H1 (cell line): ENCODE results near the gene RAP2C. TPM values are rescaled to one million over a fixed set of nuclear protein-coding genes. Genes with fewer than 3 reads are reported as not detected.

ENCODE experiments used
- CTCF ChIA-PET: fragments of 300-600 bp; sonication (Branson Sonifier 250); formaldehyde crosslinking; loops from one replicate; lab custom pipeline; 2021; ENCODE audit not compliant: partially characterized antibody; lab: Charles Lee
- POLR2A ChIA-PET: fragments of 300-600 bp; sonication (Branson Sonifier 250); formaldehyde crosslinking; loops from one replicate; lab custom pipeline; 2021; ENCODE audit warnings: inconsistent platforms; ENCODE audit not compliant: partially characterized antibody; lab: Charles Lee
- DNase-seq, 2 experiments: peaks; one replicate each; pipeline versions ENCODE4 v3.0.0 to v3.0.0-alpha.2; 2010 to 2022; ENCODE audit warnings: low spot score in 2 of 2, low read depth in 1 of 2, mixed read lengths in 1 of 2
- FAIRE-seq: peaks from 2 replicates; lab custom pipeline; 2011; peaks lifted over from hg19 to GRCh38; lab: Jason Lieb, UNC
- H2AFZ ChIP-seq: 2 replicates; pipeline ENCODE4 v1.8.1; 2012; ENCODE audit warnings: low read length, inconsistent platforms
- H2AK5ac ChIP-seq: 2 replicates; pipeline ENCODE4 v1.6.1; 2013; ENCODE audit warnings: low read depth, low read length
- H2BK120ac ChIP-seq: replicated peaks from 2 replicates; pipeline ENCODE3; 2013; ENCODE audit warnings: low read depth, low read length, inconsistent platforms
- H2BK12ac ChIP-seq: 2 replicates; pipeline ENCODE4 v1.6.1; 2013; ENCODE audit warnings: low read depth, low read length
- H2BK15ac ChIP-seq: 2 replicates; pipeline ENCODE4 v1.6.1; 2013; ENCODE audit warnings: low read length
- H2BK20ac ChIP-seq: 2 replicates; pipeline ENCODE4 v1.6.1; 2013; ENCODE audit warnings: low read length
- H2BK5ac ChIP-seq: 2 replicates; pipeline ENCODE4 v1.6.1; 2013; ENCODE audit warnings: low read depth, low read length
- H3K14ac ChIP-seq: 2 replicates; pipeline ENCODE4 v1.6.1; 2013; ENCODE audit warnings: inconsistent platforms; ENCODE audit not compliant: insufficient read length
- H3K18ac ChIP-seq: 2 replicates; pipeline ENCODE4 v1.6.1; 2013; ENCODE audit warnings: low read length; ENCODE audit errors: extremely low read depth
- H3K23ac ChIP-seq: 2 replicates; pipeline ENCODE4 v1.6.1; 2013; ENCODE audit warnings: inconsistent platforms; ENCODE audit not compliant: insufficient read length
- H3K23me2 ChIP-seq: 2 replicates; pipeline ENCODE4 v1.6.1; 2013; ENCODE audit warnings: low read depth, low read length
- H3K27ac ChIP-seq: 2 replicates; pipeline ENCODE4 v1.6.1; 2011; ENCODE audit warnings: low read depth, low read length, inconsistent platforms
- H3K27me3 ChIP-seq, 4 experiments: replicated peaks in 1 of 4; 1 replicate in 1 of 4; 2 replicates in 3 of 4; pipeline versions ENCODE4 v1.6.1 to v1.8.1; 2011 to 2013; ENCODE audit warnings: low read length in 3 of 4, mild to moderate bottlenecking in 3 of 4, inconsistent platforms in 2 of 4, mixed read lengths in 2 of 4, moderate library complexity in 1 of 4; ENCODE audit not compliant: control insufficient read depth in 3 of 4, insufficient read depth in 3 of 4; ENCODE audit errors: extremely low read depth in 1 of 4
- H3K36me3 ChIP-seq, 4 experiments: 2 replicates each; pipeline versions ENCODE4 v1.6.1 to v1.8.1; 2011 to 2013; ENCODE audit warnings: mild to moderate bottlenecking in 4 of 4, low read length in 3 of 4, moderate library complexity in 2 of 4, control low read depth in 1 of 4, inconsistent platforms in 1 of 4; ENCODE audit not compliant: insufficient read depth in 4 of 4, control insufficient read depth in 2 of 4
- H3K4ac ChIP-seq: replicated peaks from 2 replicates; pipeline ENCODE3; 2013; ENCODE audit warnings: low read length, low read depth, mixed read lengths, inconsistent platforms; ENCODE audit not compliant: insufficient read length
- H3K4me1 ChIP-seq, 4 experiments: replicated peaks in 1 of 4; 1 replicate in 1 of 4; 2 replicates in 3 of 4; pipeline versions ENCODE4 v1.6.1 to v1.8.1; 2011 to 2013; ENCODE audit warnings: low read length in 3 of 4, inconsistent platforms in 2 of 4, mixed read lengths in 1 of 4; ENCODE audit not compliant: insufficient read depth in 4 of 4, control insufficient read depth in 3 of 4
- H3K4me2 ChIP-seq, 2 experiments: 2 replicates each; pipeline versions ENCODE4 v1.6.1 to v1.8.1; 2011 to 2013; ENCODE audit warnings: low read depth in 2 of 2, low read length in 2 of 2, control low read depth in 1 of 2, inconsistent platforms in 1 of 2, mild to moderate bottlenecking in 1 of 2; ENCODE audit not compliant: insufficient read depth in 1 of 2
- H3K4me3 ChIP-seq, 4 experiments: fragments of 200-600, 300-600 bp in 1 of 4; sonication (generic), shearing (Covaris generic), sonication (Bioruptor Twin) in 1 of 4; 2 replicates each; pipeline versions ENCODE4 v1.5.1 to v1.8.1; 2011 to 2016; ENCODE audit warnings: low read length in 4 of 4, low read depth in 3 of 4, control low read depth in 2 of 4, inconsistent platforms in 2 of 4, mild to moderate bottlenecking in 2 of 4, mixed read lengths in 1 of 4, moderate library complexity in 1 of 4; ENCODE audit not compliant: insufficient read depth in 2 of 4; ENCODE audit errors: extremely low read depth in 1 of 4
- H3K56ac ChIP-seq: replicated peaks from 2 replicates; pipeline ENCODE3; 2013; ENCODE audit warnings: low read depth, mild to moderate bottlenecking, mixed read lengths, low read length, inconsistent platforms; ENCODE audit not compliant: insufficient read length
- H3K79me1 ChIP-seq: 2 replicates; pipeline ENCODE4 v1.6.1; 2013; ENCODE audit warnings: low read depth, low read length, control low read depth
- H3K79me2 ChIP-seq, 2 experiments: 2 replicates each; pipeline versions ENCODE4 v1.6.1 to v1.8.1; 2012 to 2013; ENCODE audit warnings: low read length in 2 of 2, mild to moderate bottlenecking in 2 of 2, inconsistent platforms in 1 of 2; ENCODE audit not compliant: insufficient read depth in 2 of 2, control insufficient read depth in 1 of 2
- H3K9ac ChIP-seq, 4 experiments: replicated peaks in 1 of 4; 1 replicate in 1 of 4; 2 replicates in 3 of 4; pipeline versions ENCODE4 v1.6.1 to v1.8.1; 2011 to 2013; ENCODE audit warnings: low read depth in 3 of 4, low read length in 3 of 4, control low read depth in 2 of 4, mild to moderate bottlenecking in 2 of 4, moderate library complexity in 2 of 4, inconsistent platforms in 1 of 4; ENCODE audit errors: extremely low read depth in 1 of 4
- H3K9me3 ChIP-seq, 2 experiments: 2 replicates each; pipeline versions ENCODE4 v1.6.1 to v1.8.1; 2012 to 2013; ENCODE audit warnings: mild to moderate bottlenecking in 2 of 2, moderate library complexity in 2 of 2, control low read depth in 1 of 2, inconsistent platforms in 1 of 2, low read depth in 1 of 2, low read length in 1 of 2, mixed read lengths in 1 of 2; ENCODE audit not compliant: insufficient read depth in 2 of 2
- H4K20me1 ChIP-seq, 2 experiments: replicated peaks in 1 of 2; 2 replicates each; pipeline versions ENCODE3 to v1.8.1; 2011 to 2013; ENCODE audit warnings: inconsistent platforms in 2 of 2, low read length in 2 of 2, mild to moderate bottlenecking in 1 of 2; ENCODE audit not compliant: insufficient read depth in 2 of 2, control insufficient read depth in 1 of 2
- H4K5ac ChIP-seq: 2 replicates; pipeline ENCODE4 v1.6.1; 2013; ENCODE audit warnings: low read length, low read depth, mixed read lengths, inconsistent platforms; ENCODE audit not compliant: insufficient read length
- H4K8ac ChIP-seq: 2 replicates; pipeline ENCODE4 v1.8.0; 2013; ENCODE audit warnings: mild to moderate bottlenecking, moderate library complexity, low read length, inconsistent platforms; ENCODE audit not compliant: insufficient read depth; ENCODE audit errors: extremely low read depth
- H4K91ac ChIP-seq: replicated peaks from 2 replicates; pipeline ENCODE3; 2013; ENCODE audit warnings: low read length, mixed read lengths, inconsistent platforms; ENCODE audit not compliant: insufficient read length
- SIN3A ChIP-seq, 2 experiments: IDR thresholded peaks in 1 of 2; conservative IDR thresholded peaks in 1 of 2; 2 replicates each; pipeline ENCODE4 v1.6.1; 2011 to 2012; ENCODE audit warnings: low read length in 2 of 2, improper control_type of control experiment in 1 of 2, low read depth in 1 of 2, mild to moderate bottlenecking in 1 of 2
- SP1 ChIP-seq: IDR thresholded peaks from 2 replicates; pipeline ENCODE4 v1.6.1; 2011; ENCODE audit warnings: low read depth, low read length
- SRF ChIP-seq: IDR thresholded peaks from 2 replicates; pipeline ENCODE4 v1.6.1; 2011; ENCODE audit warnings: mild to moderate bottlenecking, low read depth, low read length, moderate library complexity
- YY1 ChIP-seq: IDR thresholded peaks from 2 replicates; pipeline ENCODE4 v1.6.1; 2011; ENCODE audit warnings: low read depth, mild to moderate bottlenecking, low read length
- WGBS, 2 experiments: shearing (Covaris generic) in 1 of 2; methylation state at CpG; one replicate each; pipeline versions ENCODE4 v1.1.6 to v1.1.7; 2013 to 2015; ENCODE audit warnings: low lambda C conversion rate in 2 of 2, mixed read lengths in 2 of 2, inconsistent platforms in 1 of 2, low coverage in 1 of 2, missing lambda C conversion rate in 1 of 2; ENCODE audit not compliant: insufficient replicate concordance in 2 of 2, insufficient coverage in 1 of 2, insufficient read length in 1 of 2; ENCODE audit errors: extremely low coverage in 1 of 2, missing lambda C conversion rate in 1 of 2; 5-methylcytosine and 5-hydroxymethylcytosine counted together
- polyA plus RNA-seq, 7 experiments: library from polyadenylated mRNA; depleted of rRNA in 3 of 7; stranded (reverse) in 5 of 7; unstranded in 2 of 7; fragments of >200 nt in 5 of 7; fragments of 200-250 nt in 2 of 7; gene quantifications; 1 replicate in 5 of 7; 2 replicates in 1 of 7; 4 replicates in 1 of 7; pipeline versions ENCODE4 v1.2.1 to v1.2.3, GENCODE V29; 2011 to 2013; ENCODE audit warnings: missing spikeins in 2 of 7, mixed read lengths in 2 of 7
- total RNA-seq: library from RNA; stranded (reverse); fragmentation: NEBNext Ultra II Directional; extraction: Animal tissue kit (Norgen Biotek cat#: 25700); gene quantifications from 2 replicates; pipeline ENCODE4 v1.2.1, GENCODE V29; 2021

RAP2C gene
- total and polyA plus RNA-seq, 2 of the 8 experiments (the other 6 are each of a cell fraction or from before 2014, with no cell fraction given) = 4.7 to 20.5 TPM

GRCh38 chrX:132199941-132200340 is 19.3 kb downstream of the RAP2C start:
- Histone ChIP-seq H3K23me2 (no peaks in the 10 kb centered on the region), H2BK20ac (no peak overlapping the region), H3K23ac (no peak overlapping the region), H4K8ac (no peak overlapping the region), H3K56ac (no peak overlapping the region), H3K4ac (no peak overlapping the region), H3K79me1 (no peaks in the 10 kb centered on the region), H4K91ac (no peak overlapping the region), H3K9me3 (no peaks in the 10 kb centered on the region), H2BK15ac (no peak overlapping the region), H4K20me1 (no peaks in the 10 kb centered on the region), H2AK5ac (no peak overlapping the region), H2AFZ (no peak overlapping the region), H3K4me3 (no peak overlapping the region), H3K27ac (no peak overlapping the region), H3K4me1 (no peaks in the 10 kb centered on the region), H2BK5ac (no peak overlapping the region), H2BK120ac (no peak overlapping the region), H3K14ac (no peak overlapping the region), H3K27me3 (no peaks in the 10 kb centered on the region), H3K9ac (no peak overlapping the region), H3K79me2 (no peaks in the 10 kb centered on the region), H3K4me2 (no peak overlapping the region), H2BK12ac (no peak overlapping the region), H3K18ac (no peak overlapping the region), H3K36me3 (peaks cover 0 to 5% (median 0%) of the 10 kb centered on the region in 4 experiments; a peak in 1 of 8 replicates), H4K5ac (no peak overlapping the region)
- WGBS, 2 experiments = 90% methylated on average over 6 of the region's 6 CpGs; no CpG with 5 or more reads in 1 of the 2 experiments
- DNase-seq = no peak
- FAIRE-seq = no peak
- CTCF ChIA-PET = no interaction called here
- POLR2A ChIA-PET = interaction anchor here (1.1 kb wide), 1 partner anchor 17 kb away, joined by 3 read pairs; no protein-coding TSS in a partner anchor
- TF ChIP-seq YY1 = no peak
- no peak for TF ChIP-seq SIN3A (conservative IDR thresholded peaks at IDR 0.05 in 1 of 2, IDR thresholded peaks at IDR 0.05 in 1 of 2; ENCODE audit: low read depth in 1 of 2, low read length in 2 of 2)
- no peak for TF ChIP-seq SP1
- TF ChIP-seq SRF = no peak
